WERI-Rb-1 (cell line): ENCODE results near the gene KRT36.
A peak's percentile ranks its signal among the peaks of the same experiment; 100 is the strongest.

ENCODE experiments used
- DNase-seq: peaks from one replicate; pipeline ENCODE4 v3.0.0-alpha.2; 2020
- H3K27ac ChIP-seq: fragments of 250-450 bp; sonication (Bioruptor Pico); 2 replicates; pipeline ENCODE4 v1.5.1; 2020; ENCODE audit warnings: mild to moderate bottlenecking, moderate library complexity
- H3K27me3 ChIP-seq: fragments of 250-450 bp; sonication (Bioruptor Pico); 2 replicates; pipeline ENCODE4 v1.5.1; 2021; ENCODE audit warnings: mild to moderate bottlenecking, low read depth, moderate library complexity; ENCODE audit not compliant: insufficient read depth, severe bottlenecking
- H3K36me3 ChIP-seq: fragments of 250-450 bp; sonication (Bioruptor Pico); 2 replicates; pipeline ENCODE4 v1.5.1; 2020; ENCODE audit warnings: mild to moderate bottlenecking, moderate library complexity
- H3K4me3 ChIP-seq: 2 replicates; pipeline ENCODE4 v1.5.1; 2011; ENCODE audit warnings: low read depth, mild to moderate bottlenecking, control low read depth, low read length
- H3K9me3 ChIP-seq: fragments of 250-450 bp; sonication (Bioruptor Pico); 2 replicates; pipeline ENCODE4 v1.5.1; 2021; ENCODE audit warnings: mild to moderate bottlenecking, moderate library complexity; ENCODE audit not compliant: severe bottlenecking
- CTCF ChIP-seq: IDR thresholded peaks from 2 replicates; pipeline ENCODE4 v1.5.1; 2011; ENCODE audit warnings: low read depth, mild to moderate bottlenecking, control low read depth, inconsistent platforms, low read length

Gene KRT36

GRCh38 chr17:41490000-41490990 lies 585 bp upstream of the KRT36 start:
- H3K27ac ChIP-seq, result no peak overlapping the region
- H3K27me3 ChIP-seq, result peaks cover 14% of the 10 kb centered on the region
- DNase-seq, result no peak
- TF ChIP-seq CTCF, result no peak
- H3K36me3 ChIP-seq, result no peaks in the 10 kb centered on the region
- no peak overlapping the region for H3K4me3 ChIP-seq
- no peaks in the 10 kb centered on the region for H3K9me3 ChIP-seq

GRCh38 chr17:41486809-41487530 lies 2.7 kb downstream of the KRT36 start:
- no peak overlapping the region for H3K27ac ChIP-seq
- H3K4me3 ChIP-seq, result no peak overlapping the region
- peaks cover 26% of the 10 kb centered on the region for H3K27me3 ChIP-seq
- no peaks in the 10 kb centered on the region for H3K9me3 ChIP-seq
- TF ChIP-seq CTCF, result peak; percentile 96
- DNase-seq, result peak; percentile 82
- H3K36me3 ChIP-seq, result no peaks in the 10 kb centered on the region

- Histone ChIP-seq H3K36me3 (no peaks in the 10 kb centered on the region), H3K27me3 (peaks cover 31% of the 10 kb centered on the region), H3K27ac (no peak overlapping the region), H3K9me3 (no peaks in the 10 kb centered on the region), H3K4me3 (no peak overlapping the region)
- DNase-seq, result no peak
- TF ChIP-seq CTCF, result no peak
These were observed 3.4 kb downstream of the KRT36 start for GRCh38 chr17:41486316-41486715.

- Histone ChIP-seq H3K27ac (no peak overlapping the region), H3K9me3 (no peaks in the 10 kb centered on the region), H3K27me3 (peaks cover 41% of the 10 kb centered on the region), H3K36me3 (no peaks in the 10 kb centered on the region), H3K4me3 (no peak overlapping the region)
- no peak for DNase-seq
- no peak for TF ChIP-seq CTCF
These were observed 4.5 kb downstream of the KRT36 start for GRCh38 chr17:41484920-41485904.
